ENCODE data around the gene CDHR2.

The CDHR2 gene

GRCh38 chr5:176643491-176644219 is 94.5 kb downstream of the CDHR2 start:
- no peak for DNase-seq

GRCh38 chr5:176644294-176644693 is 95.2 kb downstream of the CDHR2 start:
- no peak for DNase-seq

GRCh38 chr5:176644878-176645670 is 95.9 kb downstream of the CDHR2 start:
- DNase-seq = no peak

Data from SHP77 (cell line).